ENCODE measurements around the gene ATP6V1G1.

DNA sequence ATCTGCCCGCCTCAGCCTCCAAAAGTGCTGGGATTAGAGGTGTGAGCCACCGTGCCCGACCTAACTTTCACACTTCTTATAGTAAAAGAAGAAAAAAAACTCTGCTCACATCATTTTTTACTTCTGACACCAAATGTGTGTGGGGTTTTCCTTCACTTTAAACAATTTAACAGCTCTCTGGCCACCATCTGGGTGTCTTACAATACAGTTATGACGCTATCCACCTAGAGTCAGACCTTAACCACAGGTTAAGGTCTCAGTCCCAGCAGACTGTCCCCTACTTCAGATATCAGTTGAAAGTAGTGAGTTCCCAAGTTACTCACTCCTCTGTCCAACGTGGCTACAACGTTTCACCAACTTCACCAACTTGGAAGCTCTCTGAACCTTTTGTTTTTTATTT, 15.4 kb upstream of the ATP6V1G1 start:
- TF ChIP-seq YY1 (IDR thresholded peaks at IDR 0.05; ENCODE audit: insufficient read depth, insufficient read length) (no peak), ZNF274 (IDR thresholded peaks at IDR 0.05; ENCODE audit: low read depth, low read length) (no peak), SUZ12 (IDR thresholded peaks at IDR 0.05; ENCODE audit: extremely low read depth, insufficient read depth, insufficient read length) (no peak)
